ELF-1 (cell line): Measurements from ENCODE around the gene VGF.

Source experiments
- DNase-seq: peaks from one replicate; pipeline ENCODE4 v3.0.0-alpha.2; 2016; ENCODE audit warnings: low read depth, low spot score

Gene VGF

DNA sequence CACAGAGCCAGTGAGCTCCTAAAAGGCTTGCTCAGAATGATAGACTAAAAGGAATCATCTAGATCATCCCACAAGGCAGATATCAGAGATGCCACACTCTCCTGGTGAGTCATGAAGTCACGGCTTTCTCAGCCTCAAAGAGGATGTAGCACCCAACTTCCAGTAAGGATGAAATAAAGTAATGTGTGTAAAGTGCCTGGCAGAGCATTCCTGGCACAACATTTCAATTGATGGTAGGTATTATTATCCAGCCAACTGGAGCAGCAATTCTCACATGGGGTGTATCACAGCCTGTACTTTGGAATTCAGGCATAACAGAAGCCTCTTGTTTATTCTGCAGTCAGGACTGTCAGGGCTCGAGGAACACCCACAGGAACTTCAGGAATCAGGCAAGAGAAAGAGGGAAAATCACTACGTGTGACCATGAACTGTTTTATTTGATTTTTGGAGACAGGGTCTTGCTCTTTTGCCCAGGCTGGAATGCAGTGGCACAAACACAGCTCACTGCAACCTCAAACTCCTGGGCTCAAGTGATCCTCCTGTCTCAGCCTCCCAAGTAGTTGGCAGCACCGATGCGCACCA lies 20.0 kb upstream of the VGF start:
- no peak for DNase-seq

DNA sequence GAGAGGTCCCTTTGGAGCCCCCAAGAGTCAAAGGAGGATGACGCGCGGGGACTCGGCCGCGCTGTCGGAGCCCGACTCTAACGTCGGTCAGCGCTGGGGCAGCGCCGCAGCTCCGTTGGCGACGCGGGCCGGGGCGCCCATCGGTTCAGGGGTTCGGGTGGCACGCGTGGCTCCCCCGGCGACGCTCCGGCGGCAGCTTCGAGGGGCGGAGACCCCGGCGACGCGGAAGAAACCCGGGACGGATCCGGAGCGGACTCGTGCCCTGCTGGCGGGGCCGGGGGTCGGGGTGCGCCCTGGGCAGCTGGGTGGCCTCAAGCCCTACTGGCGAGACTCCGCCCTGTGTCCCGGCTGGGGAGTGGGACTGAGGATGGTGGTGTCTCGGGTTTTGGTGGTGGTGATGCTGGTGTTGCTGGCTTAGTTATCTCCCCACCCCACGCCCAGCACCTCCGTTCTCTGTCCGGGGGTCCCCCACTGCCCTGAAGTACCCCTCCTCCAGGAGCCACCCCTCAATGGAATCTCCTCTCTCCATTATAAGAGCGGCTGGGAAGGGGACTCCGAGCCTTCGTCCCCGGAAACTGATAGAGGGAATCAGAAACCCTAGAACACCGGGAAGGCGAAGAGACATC lies 14.9 kb upstream of the VGF start, which contains the start of gene NAT16:
TSS of gene NAT16 (minus strand) at position 164 of the 626 bp plus-strand sequence. CDS start 5,486 bp downstream, outside the sequence.
- DNase-seq, result no peak

GRCh38 chr7:101179713-101180112 lies 14.3 kb upstream of the VGF start:
- no peak for DNase-seq

- DNase-seq, result peak; percentile 69
These were observed 13.7 kb upstream of the VGF start for GRCh38 chr7:101179117-101179516.

DNA sequence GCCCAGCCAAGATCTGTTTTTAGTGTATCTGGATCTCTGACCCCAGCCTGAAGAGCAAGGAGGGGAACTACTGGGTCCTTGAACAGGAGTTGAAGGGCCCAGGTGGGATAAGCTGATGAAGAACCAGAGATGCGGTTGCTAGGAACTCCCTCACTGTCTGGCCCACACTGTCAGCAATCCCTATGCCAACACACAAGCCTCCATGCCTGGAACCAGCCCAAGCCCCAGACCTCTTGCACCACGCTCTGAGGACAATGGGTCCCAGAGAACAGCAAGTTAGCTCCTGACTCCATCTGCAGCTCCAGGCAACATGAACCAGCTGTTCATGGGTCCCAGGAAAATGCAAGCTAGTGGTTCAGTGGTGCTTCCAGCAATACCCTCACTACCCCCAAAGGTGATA lies 12.3 kb upstream of the VGF start:
- no peak for DNase-seq

GRCh38 chr7:101175664-101176063 lies 10.3 kb upstream of the VGF start:
- no peak for DNase-seq

DNA sequence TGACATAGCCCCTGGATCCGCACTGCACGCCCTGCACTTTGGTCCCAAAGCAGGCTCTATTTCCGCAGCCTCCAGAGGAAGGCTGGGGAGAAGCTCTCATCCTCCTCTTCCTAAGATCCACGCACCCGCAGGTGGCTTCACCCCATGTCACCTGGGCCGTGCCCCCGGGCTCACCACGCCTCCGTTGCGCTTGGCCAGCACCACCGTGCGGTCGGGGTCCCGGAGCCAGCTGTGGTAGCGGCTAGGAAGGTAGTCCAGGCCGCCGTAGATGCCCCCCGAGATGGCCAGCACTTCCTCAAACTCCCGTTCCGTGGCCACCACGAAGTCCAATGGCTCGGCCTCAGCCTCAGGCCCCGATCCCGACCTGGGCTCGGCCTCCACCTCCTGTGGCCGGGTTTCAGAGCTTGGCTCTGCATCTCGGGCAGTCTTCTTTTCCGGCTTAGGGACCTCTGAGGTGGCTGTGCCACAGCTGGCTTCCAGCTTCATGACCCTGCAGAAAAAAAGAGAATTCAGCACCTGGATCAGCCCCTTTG lies 9.0 kb upstream of the VGF start:
- peak; percentile 59 for DNase-seq

GRCh38 chr7:101173752-101174244 lies 8.4 kb upstream of the VGF start:
- peak; percentile 93 for DNase-seq

- no peak for DNase-seq
These were observed 7.7 kb upstream of the VGF start for GRCh38 chr7:101172854-101173751.

DNA sequence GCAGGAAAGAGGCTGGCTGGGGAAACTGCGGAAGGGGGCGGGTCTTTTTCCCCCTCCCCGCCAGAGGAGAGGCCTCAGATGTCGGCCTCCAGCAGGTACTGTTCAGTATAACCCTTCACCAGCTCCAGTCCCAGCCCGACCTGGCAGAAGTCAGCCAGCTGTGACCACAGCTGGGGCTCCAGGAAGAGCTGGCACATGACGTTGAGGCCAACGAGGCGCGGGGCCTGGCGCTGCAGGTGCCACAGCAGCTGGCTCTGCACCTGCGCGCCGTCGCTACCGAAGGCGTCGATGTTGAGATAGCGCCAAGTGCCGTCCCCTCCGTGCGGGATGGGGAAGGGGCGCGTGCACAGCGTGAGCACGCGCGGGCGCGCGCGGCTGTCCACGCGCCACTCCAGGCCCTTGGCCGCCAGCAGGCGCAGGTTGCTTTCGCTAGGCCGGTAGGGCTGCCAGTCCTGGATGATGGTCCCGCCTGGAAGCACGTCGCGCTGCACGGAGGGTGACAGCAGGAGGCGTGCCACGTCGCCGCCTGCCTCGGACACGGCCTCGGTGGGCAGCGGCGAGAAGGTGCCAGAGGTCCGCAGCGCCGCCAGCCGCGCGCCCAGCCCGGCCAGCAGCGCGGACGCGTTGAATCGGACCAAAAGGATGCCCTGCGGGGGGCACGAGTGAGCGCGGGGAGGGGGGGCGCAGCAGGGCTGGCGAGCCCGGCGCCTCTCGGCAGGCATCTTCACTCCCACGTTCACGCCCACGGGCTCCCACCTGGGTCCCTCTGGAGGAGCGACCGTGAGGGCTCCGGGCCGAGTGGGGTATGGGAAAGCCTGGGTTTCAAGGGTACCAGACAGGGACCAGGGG lies 6.9 kb upstream of the VGF start:
- DNase-seq, result peak; percentile 50

DNA sequence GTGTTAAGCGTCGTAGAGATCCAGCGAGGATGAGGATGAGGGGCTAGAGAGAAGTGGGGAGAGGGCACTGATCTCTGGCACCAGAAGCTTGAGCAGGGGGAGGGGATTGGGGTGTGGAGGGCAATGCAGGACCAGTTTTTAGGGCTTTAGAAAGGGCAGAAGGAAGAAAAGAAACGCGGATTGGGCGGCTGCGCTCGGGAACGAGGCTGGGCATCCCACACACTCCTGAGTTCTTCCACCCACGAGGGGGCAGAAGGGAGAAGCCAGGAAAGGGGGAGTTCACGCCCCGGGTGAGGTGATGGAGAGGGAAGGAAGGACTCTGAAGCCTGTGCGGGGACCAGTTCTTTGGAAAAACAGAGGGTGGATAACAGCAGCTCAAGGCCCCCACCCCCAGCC lies 6.1 kb upstream of the VGF start:
- no peak for DNase-seq

DNA sequence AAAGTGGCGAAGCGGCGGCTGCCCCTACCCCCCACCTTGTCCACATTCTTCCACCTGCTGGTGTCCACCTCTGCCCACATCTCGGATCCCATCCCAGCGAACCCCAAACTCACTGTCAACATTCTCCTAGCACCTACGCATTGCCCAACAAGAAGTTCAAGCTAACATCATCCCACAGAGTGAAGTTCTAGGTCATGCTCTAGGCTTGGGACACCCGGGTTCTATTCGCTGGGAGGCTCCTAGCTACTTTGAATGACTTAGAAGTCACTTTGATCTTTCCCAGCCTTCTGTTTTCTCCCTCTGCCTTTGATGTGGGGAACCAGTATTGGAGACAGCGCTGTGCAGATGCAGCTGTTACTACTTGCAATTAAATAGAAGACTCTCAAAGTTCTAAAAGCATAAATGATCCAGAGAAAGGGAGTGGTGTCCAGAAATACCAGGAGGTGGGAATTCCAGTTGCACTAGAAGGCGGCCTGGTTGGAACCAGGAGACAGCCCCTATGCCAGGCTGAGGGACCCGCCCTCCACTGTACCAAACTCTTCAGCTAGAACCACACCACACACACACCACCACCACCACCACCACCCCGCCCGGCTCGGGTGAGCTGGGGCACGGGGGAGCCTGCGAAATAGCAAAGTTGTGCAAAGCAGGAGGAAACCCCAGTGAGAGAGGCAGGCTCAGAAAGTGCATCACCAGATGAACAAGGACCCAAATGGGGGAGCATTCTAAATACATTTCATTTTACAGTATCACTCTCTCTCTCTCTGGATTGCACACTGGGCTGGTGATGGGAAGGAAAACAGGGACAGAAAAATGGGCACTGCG lies 5.5 kb upstream of the VGF start:
- DNase-seq, result no peak

DNA sequence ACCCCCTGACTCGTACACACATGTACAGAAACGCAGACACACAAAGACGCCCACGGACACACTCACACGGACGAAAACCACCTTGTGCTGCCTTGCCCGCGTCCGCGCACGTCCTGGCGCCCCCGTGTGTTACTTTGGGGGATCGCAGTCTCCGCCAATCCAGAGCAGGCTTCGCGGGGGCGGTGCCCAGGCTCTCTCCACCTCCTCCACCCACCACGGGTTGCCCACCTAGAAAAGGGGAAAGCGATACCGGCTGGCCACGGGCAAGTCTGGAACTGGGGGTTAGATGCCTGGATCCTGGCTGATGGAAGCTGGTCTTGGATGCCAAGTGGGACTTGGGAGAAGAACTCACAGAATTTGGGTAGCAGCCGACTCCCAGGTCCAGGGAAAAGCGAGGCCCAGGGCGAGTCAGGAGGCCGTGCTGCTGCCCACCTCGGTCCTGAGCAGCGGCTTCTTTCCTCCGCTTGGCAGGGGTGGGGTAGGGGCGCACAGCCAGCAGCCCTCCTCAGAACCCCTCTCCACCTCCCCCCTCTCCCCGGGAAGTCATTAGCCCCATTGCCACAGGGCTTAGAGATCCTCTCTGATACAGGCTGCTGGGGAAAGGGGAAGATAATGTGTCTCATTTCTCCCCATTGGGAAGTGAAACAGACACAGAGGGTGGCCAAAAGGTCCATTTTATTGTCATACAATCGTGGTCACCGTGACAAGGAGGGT lies 4.6 kb upstream of the VGF start:
- peak; percentile 79 for DNase-seq

GRCh38 chr7:101169110-101169837 lies 3.9 kb upstream of the VGF start:
- no peak for DNase-seq

DNA sequence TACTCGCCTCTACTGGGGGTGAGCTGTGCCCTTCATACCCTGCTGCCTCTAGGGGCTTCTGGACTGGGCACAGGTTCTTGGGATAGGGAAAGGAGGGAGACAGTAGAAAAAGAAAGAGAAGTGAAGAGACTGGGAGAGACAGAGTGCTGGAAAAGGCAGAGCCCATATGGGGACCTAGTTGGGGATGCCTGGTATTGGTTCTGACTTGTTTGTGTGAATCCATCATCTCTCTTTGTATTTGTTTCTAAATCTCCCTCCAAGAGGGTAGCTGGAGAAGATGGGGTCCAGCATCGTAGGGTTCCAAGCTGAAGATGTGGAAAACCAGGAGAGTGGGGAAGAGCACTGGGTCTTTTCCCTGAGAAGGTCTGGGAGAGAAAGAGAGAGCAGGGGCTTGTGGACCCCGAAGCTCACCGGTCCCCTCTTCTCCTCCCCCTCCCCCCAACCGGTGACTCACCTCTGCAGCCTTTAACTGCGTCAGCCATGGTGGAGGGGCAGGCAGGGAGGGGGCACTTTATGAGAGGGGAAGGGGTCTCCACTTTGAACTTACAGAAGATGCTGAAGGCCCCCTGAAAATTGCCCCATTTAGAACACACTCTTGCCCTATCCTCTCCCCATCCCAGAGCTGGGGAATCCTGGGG lies 3.2 kb upstream of the VGF start:
- no peak for DNase-seq

DNA sequence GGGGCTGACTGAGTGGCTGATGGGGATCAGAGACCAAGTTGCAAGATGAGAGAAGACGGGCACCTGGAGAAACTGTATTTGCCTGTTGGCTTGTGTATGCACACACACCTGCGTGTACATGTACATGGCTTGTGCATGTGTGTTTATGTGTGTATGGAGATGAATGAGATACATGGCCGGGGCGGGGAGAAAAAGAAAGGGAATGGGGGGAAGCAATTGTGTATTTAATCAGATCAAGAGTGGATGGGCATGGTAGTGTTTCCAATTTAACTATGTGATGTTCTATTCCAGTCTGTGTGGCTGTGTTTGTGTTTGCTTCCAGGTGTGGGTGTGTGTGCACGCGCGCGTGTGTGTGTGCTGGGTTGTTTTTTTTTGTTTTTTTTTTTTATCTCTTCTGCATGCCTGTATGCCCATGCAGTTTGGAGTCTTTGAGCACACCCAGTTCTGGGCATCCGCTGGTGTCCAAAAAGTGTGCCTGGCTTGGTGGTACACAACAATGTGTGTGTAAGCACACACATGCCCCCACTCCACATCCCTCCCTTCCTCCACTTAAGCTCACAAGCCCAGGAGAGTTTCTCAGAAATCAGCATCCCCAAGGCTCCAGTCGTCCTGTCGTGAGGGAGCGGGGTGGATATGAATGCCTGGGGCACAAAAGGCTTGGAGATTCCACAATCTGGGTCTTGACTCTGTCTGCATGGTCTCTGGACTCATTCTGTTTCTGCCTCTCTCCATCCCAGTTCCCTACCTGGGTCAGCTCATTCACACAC lies 2.5 kb upstream of the VGF start:
- no peak for DNase-seq

GRCh38 chr7:101166909-101167644 lies 1.7 kb upstream of the VGF start:
- DNase-seq, result no peak
